WI38 (cell line): Measurements from ENCODE around the gene SDK2.

Source experiments
- H3K4me3 ChIP-seq: 2 replicates; pipeline ENCODE4 v1.5.1; 2011; ENCODE audit warnings: low read depth, mild to moderate bottlenecking, control low read depth, low read length
- TF ChIP-seq, protein P1 (sequence below): IDR thresholded peaks from 2 replicates; pipeline ENCODE4 v1.5.1; 2012; ENCODE audit warnings: low read depth, mild to moderate bottlenecking, control low read depth, low read length

Gene SDK2

DNA sequence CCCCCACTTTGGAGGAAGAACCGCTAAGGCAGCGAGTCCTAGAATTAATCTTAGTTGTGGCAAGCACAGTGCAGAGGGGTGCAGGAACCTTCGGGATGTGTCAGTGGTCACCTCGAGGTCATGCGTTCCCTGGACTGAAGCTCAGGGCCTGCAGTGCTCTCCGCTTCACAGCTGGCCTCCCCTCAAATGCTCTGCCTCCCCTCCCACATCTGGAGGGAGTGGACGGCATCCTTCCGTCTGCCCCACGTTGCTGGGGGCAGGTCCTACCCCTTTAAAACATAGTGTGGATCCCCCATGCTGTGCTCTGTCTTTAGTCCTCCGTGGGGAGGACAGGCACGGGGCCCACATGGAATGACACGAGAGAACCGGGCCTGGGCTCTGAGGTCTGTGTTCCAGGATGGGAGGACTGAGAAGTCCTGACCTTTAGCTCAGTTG lies 232.9 kb downstream of the SDK2 start:
- H3K4me3 ChIP-seq = no peak overlapping the region
- TF ChIP-seq, protein P1, sequence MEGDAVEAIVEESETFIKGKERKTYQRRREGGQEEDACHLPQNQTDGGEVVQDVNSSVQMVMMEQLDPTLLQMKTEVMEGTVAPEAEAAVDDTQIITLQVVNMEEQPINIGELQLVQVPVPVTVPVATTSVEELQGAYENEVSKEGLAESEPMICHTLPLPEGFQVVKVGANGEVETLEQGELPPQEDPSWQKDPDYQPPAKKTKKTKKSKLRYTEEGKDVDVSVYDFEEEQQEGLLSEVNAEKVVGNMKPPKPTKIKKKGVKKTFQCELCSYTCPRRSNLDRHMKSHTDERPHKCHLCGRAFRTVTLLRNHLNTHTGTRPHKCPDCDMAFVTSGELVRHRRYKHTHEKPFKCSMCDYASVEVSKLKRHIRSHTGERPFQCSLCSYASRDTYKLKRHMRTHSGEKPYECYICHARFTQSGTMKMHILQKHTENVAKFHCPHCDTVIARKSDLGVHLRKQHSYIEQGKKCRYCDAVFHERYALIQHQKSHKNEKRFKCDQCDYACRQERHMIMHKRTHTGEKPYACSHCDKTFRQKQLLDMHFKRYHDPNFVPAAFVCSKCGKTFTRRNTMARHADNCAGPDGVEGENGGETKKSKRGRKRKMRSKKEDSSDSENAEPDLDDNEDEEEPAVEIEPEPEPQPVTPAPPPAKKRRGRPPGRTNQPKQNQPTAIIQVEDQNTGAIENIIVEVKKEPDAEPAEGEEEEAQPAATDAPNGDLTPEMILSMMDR = no peak

DNA sequence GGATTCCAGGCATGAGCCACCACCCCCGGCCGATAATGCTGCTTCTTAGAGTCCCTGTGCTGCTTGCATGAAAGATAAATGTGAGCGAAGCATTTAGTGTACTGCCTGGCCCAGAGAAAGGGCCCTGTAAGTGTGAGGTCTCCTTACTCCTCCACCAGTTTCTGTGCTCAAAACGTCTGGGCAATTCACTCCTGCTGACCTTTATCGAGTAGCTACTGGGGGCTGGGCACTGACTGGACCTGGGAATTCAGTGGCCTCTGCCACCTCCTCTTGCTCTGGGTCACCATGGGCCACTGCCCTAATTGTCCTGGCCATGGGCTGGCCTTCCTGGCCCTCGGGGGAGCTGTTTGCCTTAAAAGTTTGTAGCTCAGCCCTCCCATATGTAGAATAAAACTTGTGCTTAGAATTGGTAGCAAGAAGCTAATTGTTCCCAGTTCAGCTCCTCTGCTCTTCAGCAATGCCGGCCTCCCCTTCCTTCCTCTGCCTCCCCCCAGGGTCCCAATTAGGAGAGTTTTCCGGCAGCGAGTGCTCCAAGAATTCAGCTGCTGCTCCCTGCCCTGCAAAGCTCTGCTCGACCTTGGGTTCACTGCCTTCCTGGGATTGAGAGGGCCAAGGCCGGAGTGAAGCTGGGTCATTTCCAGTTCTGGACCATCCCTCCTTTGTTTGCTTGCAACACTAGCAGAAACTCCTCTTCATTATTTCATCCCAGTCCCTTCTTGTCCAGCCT lies 233.5 kb downstream of the SDK2 start:
- TF ChIP-seq, protein P1 = no peak
- H3K4me3 ChIP-seq = no peak overlapping the region

DNA sequence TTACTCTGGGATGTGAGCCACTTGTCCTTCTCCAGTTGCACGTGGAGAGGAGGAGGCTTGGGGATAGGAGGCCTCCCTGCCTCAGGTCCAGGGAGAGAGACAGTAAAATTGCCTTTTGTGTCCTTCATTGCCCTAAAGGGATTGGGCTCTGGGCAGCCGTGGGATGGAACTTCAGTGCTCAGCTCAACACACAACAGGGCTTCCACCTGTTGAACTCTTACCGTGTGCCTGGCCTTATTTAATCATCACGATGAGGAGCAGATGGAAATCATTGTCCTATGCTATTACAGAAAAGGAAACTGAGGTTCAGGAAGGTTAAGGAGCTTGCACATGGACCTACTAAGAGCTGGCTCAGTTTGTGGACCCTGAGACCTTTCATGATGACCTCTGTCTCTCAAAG lies 240.0 kb downstream of the SDK2 start:
- no peak overlapping the region for H3K4me3 ChIP-seq
- TF ChIP-seq, protein P1 = no peak

DNA sequence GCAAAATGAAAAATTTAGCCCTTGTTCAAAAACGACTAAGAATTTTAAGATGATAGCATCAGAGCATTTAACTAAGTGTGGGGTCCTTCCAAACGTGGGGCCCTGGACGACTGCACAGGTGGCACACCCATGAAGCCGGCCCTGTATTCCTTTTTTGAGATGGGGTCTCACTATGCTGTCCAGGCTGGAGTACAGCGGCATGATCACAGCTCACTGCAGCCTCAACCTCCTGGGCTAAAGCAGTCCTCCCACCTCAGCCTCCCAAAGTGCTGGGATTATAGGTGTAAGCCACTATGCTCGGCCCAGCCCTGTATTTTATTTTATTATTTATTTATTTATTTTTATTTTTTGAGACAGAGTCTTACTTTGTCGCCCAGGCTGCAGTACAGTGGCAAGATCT lies 241.8 kb downstream of the SDK2 start:
- TF ChIP-seq, protein P1 = no peak
- no peak overlapping the region for H3K4me3 ChIP-seq

DNA sequence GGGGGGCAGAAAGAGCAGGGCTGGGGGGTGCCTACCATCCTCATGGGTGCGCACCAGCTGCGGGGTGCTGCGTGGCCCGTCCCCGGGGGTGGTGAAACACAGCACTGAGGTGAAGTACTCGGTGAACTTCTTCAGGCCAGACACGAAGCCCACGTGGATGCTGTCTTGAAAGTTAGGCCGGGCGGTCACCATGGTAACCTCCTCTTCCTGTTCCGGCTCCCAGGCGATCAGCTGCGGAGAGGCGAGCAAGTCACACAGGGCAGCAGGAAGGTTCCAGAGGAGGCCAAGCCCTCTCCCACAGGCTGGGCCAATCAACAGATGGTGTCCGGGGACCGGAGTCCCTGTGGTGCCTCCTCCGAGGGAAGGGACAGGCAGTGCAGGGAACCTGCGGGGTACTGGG lies 242.3 kb downstream of the SDK2 start:
- no peak overlapping the region for H3K4me3 ChIP-seq
- TF ChIP-seq, protein P1 = no peak

DNA sequence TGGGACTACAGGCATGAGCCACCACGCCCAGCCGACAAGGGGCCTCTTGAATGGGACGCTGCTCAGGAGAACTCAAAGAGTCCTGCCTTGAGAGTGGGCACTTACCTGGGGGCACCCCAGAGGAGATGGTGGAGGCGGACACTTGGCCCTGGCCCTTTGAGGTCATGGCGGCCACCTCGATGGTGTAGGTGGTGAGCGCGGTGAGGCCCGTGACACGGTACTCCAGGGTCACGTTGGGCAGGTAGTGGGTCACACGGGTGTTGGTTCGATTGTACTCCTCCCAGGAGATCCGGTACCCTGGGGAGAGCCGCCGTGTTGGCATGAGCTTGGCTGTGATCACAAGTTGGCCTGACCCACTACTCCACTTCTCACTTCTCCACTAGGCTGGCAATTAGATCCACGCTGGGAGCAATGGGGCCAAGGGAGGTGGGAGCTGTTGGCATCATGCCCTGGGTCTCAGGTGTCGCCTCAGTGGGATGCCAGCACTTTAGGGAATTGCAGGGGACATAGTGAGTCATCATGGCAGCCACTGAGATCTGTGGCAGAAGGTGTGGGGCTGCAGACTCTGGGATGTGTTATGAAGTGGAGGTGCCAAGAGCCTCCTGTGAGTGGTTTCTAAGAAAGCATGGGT lies 243.2 kb downstream of the SDK2 start:
- TF ChIP-seq, protein P1 = no peak
- no peak overlapping the region for H3K4me3 ChIP-seq

DNA sequence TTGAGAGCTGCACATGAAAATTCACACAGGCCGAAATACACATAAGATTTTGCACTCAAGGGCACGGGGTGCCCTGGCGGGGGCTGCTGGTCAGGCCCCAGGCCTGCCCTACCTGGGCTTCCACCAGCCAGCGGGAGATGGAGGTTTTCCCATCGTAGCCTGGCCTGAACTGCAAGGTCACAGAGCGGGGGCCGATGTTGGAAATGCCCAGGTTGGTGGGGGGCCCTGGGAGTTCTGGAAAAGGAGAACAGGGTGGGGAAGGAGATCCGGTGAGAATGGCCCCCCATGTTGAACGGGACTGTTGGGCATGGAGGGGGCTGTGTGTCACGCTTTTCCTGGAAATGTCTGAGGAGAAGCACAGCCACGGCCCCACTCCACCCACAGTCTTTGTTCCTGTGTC lies 245.2 kb downstream of the SDK2 start:
- no peak overlapping the region for H3K4me3 ChIP-seq
- TF ChIP-seq, protein P1 = no peak
